ENCODE measurements around the gene GLDN. TPM values are rescaled to one million over a fixed set of nuclear protein-coding genes. Genes with fewer than 3 reads are reported as not detected.

The GLDN gene
- total RNA-seq, 5 donors from 2014 or later (not counting 1 experiment from before 2014, with no cell fraction given), result 0.18 TPM; not detected in 4

GRCh38 chr15:51332206-51333147, 9.0 kb upstream of the GLDN start:
- no peaks in the 10 kb centered on the region for H3K9me3 Mint-ChIP-seq
- WGBS (ENCODE audit: insufficient coverage), result 80% methylated on average over 1 of the region's 4 CpGs

GRCh38 chr15:51333571-51333970, 7.9 kb upstream of the GLDN start:
- POLR2A ChIA-PET, result no interaction called here

More at GRCh38 chr15:51332206-51333147, 9.0 kb upstream of the GLDN start:
- CTCF ChIA-PET, result interaction anchor here in 1 of 2 donors (0.6 kb wide), 1 partner anchor 161 kb away, joined by 4 read pairs; no protein-coding TSS in a partner anchor
- Histone ChIP-seq H3K9me3 (no peaks in the 10 kb centered on the region), H3K36me3 (ENCODE audit: control insufficient read depth in 2 of 2, extremely low read depth in 1 of 2, insufficient read depth in 1 of 2, low read length in 1 of 2) (no peaks in the 10 kb centered on the region), H3K27ac (ENCODE audit: low read length) (no peak overlapping the region), H3K27me3 (replicated peaks in 1 of 2; ENCODE audit: control insufficient read depth in 2 of 2, extremely low read depth in 1 of 2, insufficient read depth in 2 of 2, low read length in 1 of 2) (no peaks in the 10 kb centered on the region), H3K4me1 (ENCODE audit: control insufficient read depth in 1 of 2, extremely low read depth in 1 of 2, insufficient read depth in 2 of 2, low read length in 2 of 2) (no peaks in the 10 kb centered on the region), H3K4me3 (ENCODE audit: control insufficient read depth in 1 of 2, extremely low read depth in 1 of 2, low read length in 1 of 2) (no peak overlapping the region)
- DNase-seq (no peak), ATAC-seq (replicated peaks in 1 of 4) (no peak)
- no peak overlapping the region for H3K4me3 Mint-ChIP-seq
- H3K27ac Mint-ChIP-seq, result no peak overlapping the region
- H3K4me1 Mint-ChIP-seq, result no peaks in the 10 kb centered on the region
- H3K36me3 Mint-ChIP-seq, result no peaks in the 10 kb centered on the region
- peaks cover 1 to 4% of the 10 kb centered on the region in 2 donors for H3K27me3 Mint-ChIP-seq
- POLR2A ChIA-PET, result no interaction called here

GRCh38 chr15:51334011-51334451, 7.4 kb upstream of the GLDN start:
- H3K9me3 Mint-ChIP-seq, result no peaks in the 10 kb centered on the region
- DNase-seq, result no peak
- no peaks in the 10 kb centered on the region for H3K36me3 Mint-ChIP-seq
- no peak overlapping the region for H3K4me3 Mint-ChIP-seq
- no peak for ATAC-seq (replicated peaks in 1 of 4)
- H3K27me3 Mint-ChIP-seq, result peaks cover under 1 to 5% of the 10 kb centered on the region in 2 donors
- Histone ChIP-seq H3K9me3 (no peaks in the 10 kb centered on the region), H3K27me3 (replicated peaks in 1 of 2; ENCODE audit: control insufficient read depth in 2 of 2, extremely low read depth in 1 of 2, insufficient read depth in 2 of 2, low read length in 1 of 2) (no peaks in the 10 kb centered on the region), H3K27ac (ENCODE audit: low read length) (no peak overlapping the region), H3K36me3 (ENCODE audit: control insufficient read depth in 2 of 2, extremely low read depth in 1 of 2, insufficient read depth in 1 of 2, low read length in 1 of 2) (no peaks in the 10 kb centered on the region), H3K4me3 (ENCODE audit: control insufficient read depth in 1 of 2, extremely low read depth in 1 of 2, low read length in 1 of 2) (no peak overlapping the region), H3K4me1 (ENCODE audit: control insufficient read depth in 1 of 2, extremely low read depth in 1 of 2, insufficient read depth in 2 of 2, low read length in 2 of 2) (no peaks in the 10 kb centered on the region)
- no peaks in the 10 kb centered on the region for H3K4me1 Mint-ChIP-seq
- POLR2A ChIA-PET, result no interaction called here
- WGBS (ENCODE audit: insufficient coverage), result 10% methylated on average over 2 of the region's 2 CpGs
- no peak overlapping the region for H3K27ac Mint-ChIP-seq
- CTCF ChIA-PET, result no interaction called here

More at GRCh38 chr15:51333571-51333970, 7.9 kb upstream of the GLDN start:
- CTCF ChIA-PET, result no interaction called here
- Mint-ChIP-seq H3K27ac (no peak overlapping the region), H3K4me1 (no peaks in the 10 kb centered on the region), H3K27me3 (peaks cover 1 to 4% of the 10 kb centered on the region in 2 donors), H3K36me3 (no peaks in the 10 kb centered on the region), H3K4me3 (no peak overlapping the region), H3K9me3 (no peaks in the 10 kb centered on the region)
- no peak overlapping the region for H3K27ac ChIP-seq (ENCODE audit: low read length)
- no peaks in the 10 kb centered on the region for H3K9me3 ChIP-seq
- no peak for ATAC-seq (replicated peaks in 1 of 4)
- no peaks in the 10 kb centered on the region for H3K36me3 ChIP-seq (ENCODE audit: control insufficient read depth in 2 of 2, extremely low read depth in 1 of 2, insufficient read depth in 1 of 2, low read length in 1 of 2)
- no peak overlapping the region for H3K4me3 ChIP-seq (ENCODE audit: control insufficient read depth in 1 of 2, extremely low read depth in 1 of 2, low read length in 1 of 2)
- no peaks in the 10 kb centered on the region for H3K4me1 ChIP-seq (ENCODE audit: control insufficient read depth in 1 of 2, extremely low read depth in 1 of 2, insufficient read depth in 2 of 2, low read length in 2 of 2)
- H3K27me3 ChIP-seq (replicated peaks in 1 of 2; ENCODE audit: control insufficient read depth in 2 of 2, extremely low read depth in 1 of 2, insufficient read depth in 2 of 2, low read length in 1 of 2), result no peaks in the 10 kb centered on the region
- DNase-seq, result no peak
- WGBS (ENCODE audit: insufficient coverage), result no CpG with 5 or more reads among the region's 2 CpGs

DNA sequence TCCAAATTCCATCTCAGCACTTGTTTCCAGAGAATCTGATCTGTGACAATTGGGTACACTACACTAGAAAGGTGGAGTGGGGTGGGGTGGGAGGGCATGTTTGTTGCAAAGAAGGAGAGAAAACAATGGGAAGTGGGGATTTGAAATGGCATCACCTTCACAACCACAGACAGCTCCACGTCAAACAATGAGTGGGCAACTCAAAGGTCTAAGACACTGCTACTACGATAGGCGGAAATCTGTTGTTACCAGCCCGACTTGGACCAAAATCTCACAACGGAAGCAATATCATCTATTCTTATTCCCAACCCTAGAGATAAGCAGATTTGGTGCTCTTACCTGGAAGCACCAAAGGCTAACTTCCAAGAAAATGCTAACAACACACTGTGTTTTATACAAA, 6.4 kb upstream of the GLDN start:
- Histone ChIP-seq H3K27ac (ENCODE audit: low read length) (no peak overlapping the region), H3K4me3 (ENCODE audit: control insufficient read depth in 1 of 2, extremely low read depth in 1 of 2, low read length in 1 of 2) (no peak overlapping the region), H3K4me1 (ENCODE audit: control insufficient read depth in 1 of 2, extremely low read depth in 1 of 2, insufficient read depth in 2 of 2, low read length in 2 of 2) (no peaks in the 10 kb centered on the region), H3K36me3 (ENCODE audit: control insufficient read depth in 2 of 2, extremely low read depth in 1 of 2, insufficient read depth in 1 of 2, low read length in 1 of 2) (no peaks in the 10 kb centered on the region), H3K9me3 (no peaks in the 10 kb centered on the region), H3K27me3 (replicated peaks in 1 of 2; ENCODE audit: control insufficient read depth in 2 of 2, extremely low read depth in 1 of 2, insufficient read depth in 2 of 2, low read length in 1 of 2) (no peaks in the 10 kb centered on the region)
- Mint-ChIP-seq H3K27ac (no peak overlapping the region), H3K36me3 (no peaks in the 10 kb centered on the region), H3K27me3 (peaks cover 4 to 14% of the 10 kb centered on the region in 2 donors), H3K4me1 (no peaks in the 10 kb centered on the region), H3K9me3 (no peaks in the 10 kb centered on the region), H3K4me3 (no peak overlapping the region)
- ATAC-seq (replicated peaks in 1 of 4) (no peak), DNase-seq (no peak)
- WGBS (ENCODE audit: insufficient coverage), result 87% methylated on average over 3 of the region's 5 CpGs
- ChIA-PET CTCF (no interaction called here), POLR2A (no interaction called here)

GRCh38 chr15:51335538-51336410, 5.7 kb upstream of the GLDN start:
- Mint-ChIP-seq H3K36me3 (no peaks in the 10 kb centered on the region), H3K9me3 (no peaks in the 10 kb centered on the region), H3K27ac (no peak overlapping the region), H3K4me3 (no peak overlapping the region), H3K4me1 (no peaks in the 10 kb centered on the region), H3K27me3 (peaks cover 9 to 14% of the 10 kb centered on the region in 2 donors)
- no peak overlapping the region for H3K27ac ChIP-seq (ENCODE audit: low read length)
- peaks cover 0 to 2% of the 10 kb centered on the region in 2 experiments for H3K27me3 ChIP-seq (replicated peaks in 1 of 2; ENCODE audit: control insufficient read depth in 2 of 2, extremely low read depth in 1 of 2, insufficient read depth in 2 of 2, low read length in 1 of 2)
- no peak for ATAC-seq (replicated peaks in 1 of 4)
- ChIA-PET POLR2A (no interaction called here), CTCF (no interaction called here)
- H3K36me3 ChIP-seq (ENCODE audit: control insufficient read depth in 2 of 2, extremely low read depth in 1 of 2, insufficient read depth in 1 of 2, low read length in 1 of 2), result no peaks in the 10 kb centered on the region
- WGBS (ENCODE audit: insufficient coverage), result 72% methylated on average over 7 of the region's 9 CpGs
- no peak overlapping the region for H3K4me3 ChIP-seq (ENCODE audit: control insufficient read depth in 1 of 2, extremely low read depth in 1 of 2, low read length in 1 of 2)
- DNase-seq, result no peak
- no peaks in the 10 kb centered on the region for H3K9me3 ChIP-seq
- no peaks in the 10 kb centered on the region for H3K4me1 ChIP-seq (ENCODE audit: control insufficient read depth in 1 of 2, extremely low read depth in 1 of 2, insufficient read depth in 2 of 2, low read length in 2 of 2)

GRCh38 chr15:51338496-51338895, 3.0 kb upstream of the GLDN start, which contains the start of gene CYP19A1:
Gene CYP19A1, minus strand, starts transcription at chr15:51338596. Its CDS starts 95,684 bp downstream, at chr15:51242912.
- Mint-ChIP-seq H3K36me3 (no peaks in the 10 kb centered on the region), H3K27me3 (peaks cover 22 to 25% of the 10 kb centered on the region in 2 donors), H3K4me3 (no peak within 1 kb of the TSS), H3K27ac (no peak within 1 kb of the TSS), H3K9me3 (no peaks in the 10 kb centered on the region), H3K4me1 (no peaks in the 10 kb centered on the region)
- no peak for DNase-seq
- Histone ChIP-seq H3K4me3 (ENCODE audit: control insufficient read depth in 1 of 2, extremely low read depth in 1 of 2, low read length in 1 of 2) (no peak within 1 kb of the TSS), H3K9me3 (no peaks in the 10 kb centered on the region), H3K36me3 (ENCODE audit: control insufficient read depth in 2 of 2, extremely low read depth in 1 of 2, insufficient read depth in 1 of 2, low read length in 1 of 2) (no peaks in the 10 kb centered on the region), H3K4me1 (ENCODE audit: control insufficient read depth in 1 of 2, extremely low read depth in 1 of 2, insufficient read depth in 2 of 2, low read length in 2 of 2) (no peaks in the 10 kb centered on the region), H3K27ac (ENCODE audit: low read length) (no peak within 1 kb of the TSS), H3K27me3 (replicated peaks in 1 of 2; ENCODE audit: control insufficient read depth in 2 of 2, extremely low read depth in 1 of 2, insufficient read depth in 2 of 2, low read length in 1 of 2) (peaks cover 1 to 19% of the 10 kb centered on the region in 2 experiments)
- no peak for ATAC-seq (replicated peaks in 1 of 4)
- ChIA-PET POLR2A (no interaction called here), CTCF (no interaction called here)
- 100% methylated on average over 1 of the region's 6 CpGs for WGBS (ENCODE audit: insufficient coverage)
